ENCODE data around the gene KRT83. TPM values are rescaled to one million over a fixed set of nuclear protein-coding genes. Genes with fewer than 3 reads are reported as not detected.

The KRT83 gene
- total and polyA plus RNA-seq, 2 donors (not counting 1 experiment from before 2014, with no cell fraction given), result not detected

GRCh38 chr12:52293926-52294325 lies 27.3 kb downstream of the KRT83 start:
- H3K79me2 ChIP-seq (ENCODE audit: control insufficient read depth, insufficient read depth, low read length), result no peaks in the 10 kb centered on the region
- TF ChIP-seq EZH2 (IDR thresholded peaks at IDR 0.05; ENCODE audit: borderline replicate concordance, insufficient read depth, low read depth, low read length, poor library complexity, severe bottlenecking) (no peak), CTCF (IDR thresholded peaks at IDR 0.05) (no peak)
- H3K4me2 ChIP-seq (replicated peaks; ENCODE audit: low read depth, low read length, poor library complexity, severe bottlenecking), result no peak overlapping the region
- no peak for DNase-seq
- peaks cover 48% of the 10 kb centered on the region for H3K27me3 Mint-ChIP-seq
- 89% methylated on average over 1 of the region's 1 CpG for WGBS (ENCODE audit: insufficient coverage)
- H3K4me3 Mint-ChIP-seq, result no peak overlapping the region
- ChIA-PET POLR2A (no interaction called here), CTCF (interaction anchor here (1.6 kb wide), 1 partner anchor 15 kb away, joined by 6 read pairs; no protein-coding TSS in a partner anchor)
- no peaks in the 10 kb centered on the region for H3K4me1 Mint-ChIP-seq
- H3K27ac Mint-ChIP-seq, result no peak overlapping the region
- H3K4me3 ChIP-seq (ENCODE audit: control extremely low read depth in 1 of 5, extremely low read depth in 1 of 5, insufficient read depth in 1 of 5, low read depth in 2 of 5, low read length in 4 of 5), result no peak overlapping the region
- H3K27me3 ChIP-seq (replicated peaks in 1 of 4; ENCODE audit: control extremely low read depth in 1 of 4, control insufficient read depth in 3 of 4, insufficient read depth in 4 of 4, low read length in 3 of 4), result peaks cover 0 to 8% (median 1%) of the 10 kb centered on the region in 4 experiments
- H4K20me1 ChIP-seq (ENCODE audit: control insufficient read depth, insufficient read depth, low read length, poor library complexity, severe bottlenecking), result no peaks in the 10 kb centered on the region
- no peak overlapping the region for H2AFZ ChIP-seq (ENCODE audit: insufficient read depth, low read depth, low read length, poor library complexity, severe bottlenecking)
- no peaks in the 10 kb centered on the region for H3K9me3 Mint-ChIP-seq (ENCODE audit: insufficient read depth)
- no peaks in the 10 kb centered on the region for H3K9me3 ChIP-seq (ENCODE audit: control extremely low read depth in 1 of 3, control insufficient read depth in 2 of 3, insufficient read depth in 1 of 3, low read length in 2 of 3)
- H3K9ac ChIP-seq (ENCODE audit: low read length), result no peak overlapping the region
- intact Hi-C loops (cut with micrococcal nuclease), result no loop called here
- H3K4me1 ChIP-seq (ENCODE audit: control insufficient read depth in 2 of 2, insufficient read depth in 2 of 2, low read length in 2 of 2), result no peaks in the 10 kb centered on the region
- no peak for ATAC-seq (ENCODE audit: low read depth)
- no peaks in the 10 kb centered on the region for H3K36me3 ChIP-seq (replicated peaks in 1 of 2; ENCODE audit: control extremely low read depth in 1 of 2, control insufficient read depth in 1 of 2, extremely low read depth in 1 of 2, insufficient read depth in 2 of 2, low read length in 1 of 2)
- H3K27ac ChIP-seq (ENCODE audit: low read length in 2 of 2), result no peak overlapping the region

GRCh38 chr12:52291267-52291935 lies 29.8 kb downstream of the KRT83 start, which contains the start of gene KRT81:
KRT81 (minus strand) TSS chr12:52291534; CDS start chr12:52291465, 69 bp downstream.
- no peaks in the 10 kb centered on the region for H3K4me1 Mint-ChIP-seq
- no peak for ATAC-seq (ENCODE audit: low read depth)

More at GRCh38 chr12:52291267-52291935, 29.8 kb downstream of the KRT83 start, which contains the start of gene KRT81:
- Histone ChIP-seq H3K27me3 (replicated peaks in 1 of 4; ENCODE audit: control extremely low read depth in 1 of 4, control insufficient read depth in 3 of 4, insufficient read depth in 4 of 4, low read length in 3 of 4) (peaks cover 0 to 2% (median 0%) of the 10 kb centered on the region in 4 experiments), H3K4me2 (replicated peaks; ENCODE audit: low read depth, low read length, poor library complexity, severe bottlenecking) (no peak within 1 kb of the TSS), H4K20me1 (ENCODE audit: control insufficient read depth, insufficient read depth, low read length, poor library complexity, severe bottlenecking) (no peaks in the 10 kb centered on the region), H2AFZ (ENCODE audit: insufficient read depth, low read depth, low read length, poor library complexity, severe bottlenecking) (no peak within 1 kb of the TSS), H3K27ac (ENCODE audit: low read length in 2 of 2) (no peak within 1 kb of the TSS), H3K36me3 (replicated peaks in 1 of 2; ENCODE audit: control extremely low read depth in 1 of 2, control insufficient read depth in 1 of 2, extremely low read depth in 1 of 2, insufficient read depth in 2 of 2, low read length in 1 of 2) (no peaks in the 10 kb centered on the region), H3K4me3 (ENCODE audit: control extremely low read depth in 1 of 5, extremely low read depth in 1 of 5, insufficient read depth in 1 of 5, low read depth in 2 of 5, low read length in 4 of 5) (no peak within 1 kb of the TSS), H3K9ac (ENCODE audit: low read length) (no peak within 1 kb of the TSS), H3K4me1 (ENCODE audit: control insufficient read depth in 2 of 2, insufficient read depth in 2 of 2, low read length in 2 of 2) (no peaks in the 10 kb centered on the region), H3K9me3 (ENCODE audit: control extremely low read depth in 1 of 3, control insufficient read depth in 2 of 3, insufficient read depth in 1 of 3, low read length in 2 of 3) (no peaks in the 10 kb centered on the region), H3K79me2 (ENCODE audit: control insufficient read depth, insufficient read depth, low read length) (no peaks in the 10 kb centered on the region)
- WGBS (ENCODE audit: insufficient coverage), result 78% methylated on average over 18 of the region's 32 CpGs
- intact Hi-C loops (cut with micrococcal nuclease), result no loop called here
- CTCF ChIA-PET, result no interaction called here
- H3K27me3 Mint-ChIP-seq, result peaks cover 32% of the 10 kb centered on the region
- H3K4me3 Mint-ChIP-seq, result no peak within 1 kb of the TSS
- POLR2A ChIA-PET, result no interaction called here
- no peak for DNase-seq
- no peaks in the 10 kb centered on the region for H3K9me3 Mint-ChIP-seq (ENCODE audit: insufficient read depth)
- no peak within 1 kb of the TSS for H3K27ac Mint-ChIP-seq
- no peak for TF ChIP-seq EZH2 (IDR thresholded peaks at IDR 0.05; ENCODE audit: borderline replicate concordance, insufficient read depth, low read depth, low read length, poor library complexity, severe bottlenecking)
- no peak for TF ChIP-seq CTCF (IDR thresholded peaks at IDR 0.05)
